AG04450 (cell line): Measurements from ENCODE around the gene WWP2. TPM values are rescaled to one million over a fixed set of nuclear protein-coding genes. Genes with fewer than 3 reads are reported as not detected.
"Not testable (repeated sequence)": the region's sequence is repeated elsewhere in the genome, so short reads cannot be mapped to it uniquely, and the experiment has no call there.

Experiments used
- CTCF ChIA-PET: fragments of 300-600, 350-600 bp; formaldehyde crosslinking; extraction: SDS; loops from one replicate; lab custom pipeline; 2022; ENCODE audit warnings: antibody characterized with exemption, inconsistent platforms; lab: Charles Lee
- POLR2A ChIA-PET: fragments of 350-600 bp; formaldehyde crosslinking; extraction: SDS; loops from one replicate; lab custom pipeline; 2021; ENCODE audit warnings: antibody characterized with exemption, inconsistent platforms; lab: Yijun Ruan, JAX
- DNase-seq: peaks from one replicate; pipeline ENCODE4 v3.0.0-alpha.2; 2011; ENCODE audit warnings: low read depth, low spot score
- H3K27ac ChIP-seq: one replicate; pipeline ENCODE4 v1.5.1; 2012; ENCODE audit warnings: low read depth, low read length, control low read depth
- H3K27me3 ChIP-seq: one replicate; pipeline ENCODE4 v1.6.0; 2012; ENCODE audit warnings: low read length; ENCODE audit not compliant: control insufficient read depth, insufficient read depth
- H3K4me3 ChIP-seq: 2 replicates; pipeline ENCODE4 v1.5.1; 2011; ENCODE audit warnings: mild to moderate bottlenecking, low read depth, low read length, control low read depth
- H3K9me3 ChIP-seq: 2 replicates; pipeline ENCODE4 v1.5.1; 2012; ENCODE audit warnings: low read length; ENCODE audit not compliant: control insufficient read depth, insufficient read depth
- CTCF ChIP-seq: IDR thresholded peaks from 2 replicates; pipeline ENCODE4 v1.5.1; 2011; ENCODE audit warnings: low read depth, low read length, control low read depth, inconsistent platforms
- polyA plus RNA-seq: library from polyadenylated mRNA; depleted of rRNA; stranded (reverse); fragments of >200 nt; gene quantifications from 2 replicates; pipeline ENCODE4 v1.2.3, GENCODE V29; 2011

The WWP2 gene
- polyA plus RNA-seq, 1 experiment, result 13.4 TPM

- H3K9me3 ChIP-seq, result peaks cover 6% of the 10 kb centered on the region; the same call in 1 of the 2 replicates
- H3K27ac ChIP-seq, result peak overlapping the region; percentile 99
- peak overlapping the region; percentile 80 for H3K4me3 ChIP-seq
- H3K27me3 ChIP-seq, result no peaks in the 10 kb centered on the region
- no peak for TF ChIP-seq CTCF
- POLR2A ChIA-PET, result interaction anchor here (0.6 to 1.9 kb wide), 8 partner anchors 8 to 159 kb away, joined by 3 to 18 read pairs (median 6); partner anchors contain the start of gene NOB1
- CTCF ChIA-PET, result interaction anchor here (0.8 to 6.0 kb wide), 5 partner anchors 17 to 330 kb away, joined by 3 to 28 read pairs (median 4); partner anchors contain the start of gene NOB1
- DNase-seq, result no peak
These were observed 36.4 kb upstream of the WWP2 start for GRCh38 chr16:69725480-69726312.

GRCh38 chr16:69726313-69727060 is 35.6 kb upstream of the WWP2 start, which contains the start of gene NQO1:
NQO1 (minus strand) TSS chr16:69726560; CDS start chr16:69726439, 121 bp downstream.
- CTCF ChIA-PET, result interaction anchor here (0.8 to 6.0 kb wide), 4 partner anchors 17 to 331 kb away, joined by 3 to 28 read pairs (median 4); partner anchors contain the start of gene NOB1
- POLR2A ChIA-PET, result interaction anchor here (0.6 to 1.9 kb wide), 8 partner anchors 9 to 181 kb away, joined by 3 to 18 read pairs (median 5); partner anchors contain the start of gene NOB1
- H3K4me3 ChIP-seq, result peak within 1 kb of the TSS; percentile 80

GRCh38 chr16:69727916-69728270 is 34.2 kb upstream of the WWP2 start:
- TF ChIP-seq CTCF, result no peak
- ChIA-PET POLR2A (interaction anchor here (1.6 kb wide), 1 partner anchor 27 kb away, joined by 4 read pairs; the partner anchor contains the start of gene NOB1), CTCF (interaction anchor here (1.0 to 6.0 kb wide), 2 partner anchors 19 to 27 kb away, joined by 4 to 28 read pairs; partner anchors contain the start of gene NOB1)
- Histone ChIP-seq H3K27ac (no peak overlapping the region), H3K9me3 (peaks cover 6% of the 10 kb centered on the region; the same call in 1 of the 2 replicates), H3K27me3 (no peaks in the 10 kb centered on the region), H3K4me3 (no peak overlapping the region)
- DNase-seq, result no peak

More at GRCh38 chr16:69726313-69727060, 35.6 kb upstream of the WWP2 start, which contains the start of gene NQO1:
- peak; percentile 97 for DNase-seq
- no peaks in the 10 kb centered on the region for H3K27me3 ChIP-seq
- no peak for TF ChIP-seq CTCF
- peaks cover 6% of the 10 kb centered on the region; the same call in 1 of the 2 replicates for H3K9me3 ChIP-seq
- H3K27ac ChIP-seq, result peak within 1 kb of the TSS; percentile 99

- CTCF ChIA-PET, result interaction anchor here (6.0 kb wide), 1 partner anchor 20 kb away, joined by 28 read pairs; no protein-coding TSS in a partner anchor
- H3K9me3 ChIP-seq, H3K27ac ChIP-seq, H3K27me3 ChIP-seq, DNase-seq, H3K4me3 ChIP-seq: not testable (repeated sequence)
- POLR2A ChIA-PET, result interaction anchor here (1.6 kb wide), 1 partner anchor 26 kb away, joined by 4 read pairs; the partner anchor contains the start of gene NOB1
These were observed 33.1 kb upstream of the WWP2 start for GRCh38 chr16:69729030-69729429.

GRCh38 chr16:69731280-69731679 is 30.9 kb upstream of the WWP2 start:
- DNase-seq, H3K27ac ChIP-seq, CTCF ChIA-PET, H3K27me3 ChIP-seq, H3K4me3 ChIP-seq, H3K9me3 ChIP-seq: not testable (repeated sequence)
- POLR2A ChIA-PET, result interaction anchor here (0.6 kb wide), 1 partner anchor 22 kb away, joined by 3 read pairs; no protein-coding TSS in a partner anchor
